Skin epidermis (tissue), 12 donors: ENCODE data around the gene CDA.
"Not testable (repeated sequence)": the region's sequence is repeated elsewhere in the genome, so short reads cannot be mapped to it uniquely, and the experiment has no call there.

Experiments used
- H3K27ac ChIP-seq, 21 experiments: fragments of 200-600 bp; sonication (generic) in 11 of 21; one replicate each; pipeline ENCODE4 v1.5.0; 2020; ENCODE audit warnings: mild to moderate bottlenecking in 3 of 21, inconsistent platforms in 2 of 21, moderate library complexity in 2 of 21
- H3K4me3 ChIP-seq, 7 experiments: fragments of 200-600 bp; sonication (generic) in 2 of 7; one replicate each; pipeline ENCODE4 v1.5.0; 2020; ENCODE audit warnings: inconsistent platforms in 2 of 7, mild to moderate bottlenecking in 2 of 7, moderate library complexity in 1 of 7

CDA gene

DNA sequence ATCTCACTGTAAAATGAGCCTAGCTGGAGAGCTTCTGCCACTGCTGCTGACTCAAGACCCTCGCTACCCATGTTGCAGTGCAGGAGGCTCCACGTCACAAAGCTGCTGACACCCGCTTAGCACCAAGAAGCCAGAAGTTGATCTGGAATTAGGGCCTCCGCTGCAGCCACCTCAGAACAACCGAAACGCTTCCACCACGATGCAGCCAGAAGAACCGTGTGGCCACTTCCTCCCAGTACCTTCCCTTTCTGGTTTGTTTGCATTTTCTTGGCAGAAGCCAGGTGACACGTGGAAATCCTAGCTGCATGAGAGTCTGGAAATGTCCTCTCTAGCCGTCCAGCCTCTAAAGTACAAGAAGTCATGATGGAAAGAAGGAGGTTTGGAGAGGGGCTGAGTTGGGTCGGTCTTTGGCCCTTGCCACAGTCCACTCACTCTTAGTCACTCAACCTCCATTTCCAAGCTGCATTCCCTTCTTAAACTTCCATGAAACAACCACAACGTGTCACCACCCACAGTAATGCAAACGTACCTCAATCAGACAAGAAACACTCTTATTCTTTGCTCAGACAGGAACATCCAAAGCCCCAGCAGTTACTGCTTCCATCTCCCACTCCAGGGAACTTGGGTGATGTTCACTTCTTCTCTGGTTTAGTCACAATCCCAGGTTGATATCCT lies 10.0 kb upstream of the CDA start:
- no peak overlapping the region for H3K4me3 ChIP-seq
- no peak overlapping the region for H3K27ac ChIP-seq

GRCh38 chr1:20584890-20585289 lies 4.0 kb upstream of the CDA start:
- no peak overlapping the region for H3K27ac ChIP-seq
- H3K4me3 ChIP-seq = no peak overlapping the region

- Histone ChIP-seq H3K4me3 (no peak overlapping the region), H3K27ac (peak overlapping the region in 1 of 21 experiments; percentile 49)
These were observed 1.8 kb upstream of the CDA start for GRCh38 chr1:20586953-20587660.

- no peak overlapping the region for H3K27ac ChIP-seq
- H3K4me3 ChIP-seq = no peak overlapping the region
These were observed 1.2 kb upstream of the CDA start for GRCh38 chr1:20587661-20588053.

DNA sequence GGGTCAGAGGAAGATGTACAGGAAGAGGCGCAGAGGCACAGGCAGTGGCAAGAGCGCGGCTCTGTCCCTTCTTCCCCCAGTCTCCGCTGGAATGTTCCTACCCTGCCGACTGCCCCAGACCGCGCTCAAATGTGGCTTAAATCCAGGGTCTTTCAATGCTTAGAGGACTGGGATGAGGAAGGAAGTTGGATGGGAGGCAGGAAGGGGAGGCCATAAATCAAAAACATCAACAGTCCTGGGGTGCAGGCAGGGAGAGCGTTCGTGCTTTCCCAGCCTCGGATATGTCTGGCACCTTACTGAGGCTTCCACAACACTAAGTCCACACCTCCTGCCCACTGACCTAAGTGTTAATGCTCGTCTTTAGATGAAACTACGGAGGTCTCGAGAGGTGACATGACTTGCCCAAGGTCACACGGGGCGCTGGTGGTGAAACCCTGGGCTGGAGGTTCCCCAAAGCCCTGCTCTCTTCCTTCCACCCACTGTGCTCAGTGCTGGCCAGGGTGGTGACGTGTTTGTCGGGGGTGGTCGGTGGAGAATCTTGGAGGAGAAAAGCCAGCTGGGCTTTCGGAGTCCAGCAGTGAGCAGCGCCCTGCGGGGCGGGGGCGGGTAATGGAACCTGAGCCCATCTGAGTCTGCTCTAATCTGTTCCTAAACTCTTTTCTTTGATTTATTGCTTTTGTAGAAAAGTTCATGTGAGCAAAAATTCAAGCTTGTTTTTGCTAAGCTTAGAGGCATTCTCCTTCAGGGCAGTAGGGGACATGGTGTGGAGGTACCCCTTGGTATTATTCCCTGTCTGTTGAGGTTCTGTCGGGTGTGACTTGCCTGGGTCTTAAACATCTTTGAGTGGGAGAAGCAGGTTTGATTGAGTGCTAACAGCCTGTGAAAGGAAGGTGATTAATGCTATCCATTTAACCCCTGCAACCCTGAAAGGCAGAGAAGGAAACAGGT lies 708 bp downstream of the CDA start:
- H3K4me3 ChIP-seq = peak overlapping the region; percentile 4 to 28 (median 21)
- peak overlapping the region in 18 of 21 experiments; percentile 9 to 86 (median 64) for H3K27ac ChIP-seq

GRCh38 chr1:20590306-20590777 lies 1.4 kb downstream of the CDA start:
- H3K4me3 ChIP-seq = peak overlapping the region in 5 of 7 experiments; percentile 15 to 28 (median 22)
- peak overlapping the region in 8 of 21 experiments; percentile 16 to 86 (median 71) for H3K27ac ChIP-seq

GRCh38 chr1:20593756-20594155 lies 4.9 kb downstream of the CDA start:
- Histone ChIP-seq H3K4me3 (no peak overlapping the region), H3K27ac (no peak overlapping the region)

- H3K27ac ChIP-seq = no peak overlapping the region
- no peak overlapping the region for H3K4me3 ChIP-seq
These were observed 5.8 kb downstream of the CDA start for GRCh38 chr1:20594746-20595145.

DNA sequence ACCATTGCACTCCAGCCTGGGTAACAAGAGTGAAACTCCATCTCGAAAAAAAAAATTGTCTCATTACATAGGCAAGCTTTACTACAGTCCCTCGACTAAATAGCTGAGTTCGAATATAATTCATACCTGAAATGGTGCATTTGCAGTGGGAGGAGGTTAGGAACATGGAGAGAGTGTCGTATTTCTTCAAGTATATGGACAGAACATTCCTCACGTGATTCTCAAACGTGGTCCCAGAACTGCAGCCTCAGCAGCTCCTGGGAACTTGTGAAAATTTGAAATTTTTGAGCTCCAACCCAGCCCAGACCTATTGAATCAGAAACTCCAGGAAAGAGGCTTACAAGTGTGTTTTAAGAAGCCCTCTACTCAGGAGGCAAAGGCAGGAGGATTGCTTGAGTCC lies 7.2 kb downstream of the CDA start:
- Histone ChIP-seq H3K27ac (no peak overlapping the region), H3K4me3 (no peak overlapping the region)

DNA sequence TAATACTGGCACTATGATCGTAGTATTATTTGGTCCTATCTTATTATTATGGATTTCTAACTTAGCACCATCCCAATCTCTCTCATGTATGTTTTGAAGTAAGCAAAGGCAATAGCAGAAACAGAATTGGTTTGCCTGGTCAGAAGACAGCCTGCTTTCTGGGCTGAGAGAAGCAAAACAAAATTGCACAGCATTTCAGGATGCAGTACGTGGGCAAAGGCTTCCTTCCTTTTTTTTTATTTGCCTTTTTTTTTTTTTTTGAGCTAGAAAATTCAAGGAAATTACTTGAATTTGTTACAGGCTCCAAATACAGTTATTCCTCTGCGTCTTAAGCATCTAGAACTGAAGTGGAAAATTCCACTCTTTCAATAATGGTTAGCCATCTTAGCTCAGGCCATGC lies 8.8 kb downstream of the CDA start:
- H3K27ac ChIP-seq = peak overlapping the region in 1 of 21 experiments; percentile 50
- no peak overlapping the region for H3K4me3 ChIP-seq

DNA sequence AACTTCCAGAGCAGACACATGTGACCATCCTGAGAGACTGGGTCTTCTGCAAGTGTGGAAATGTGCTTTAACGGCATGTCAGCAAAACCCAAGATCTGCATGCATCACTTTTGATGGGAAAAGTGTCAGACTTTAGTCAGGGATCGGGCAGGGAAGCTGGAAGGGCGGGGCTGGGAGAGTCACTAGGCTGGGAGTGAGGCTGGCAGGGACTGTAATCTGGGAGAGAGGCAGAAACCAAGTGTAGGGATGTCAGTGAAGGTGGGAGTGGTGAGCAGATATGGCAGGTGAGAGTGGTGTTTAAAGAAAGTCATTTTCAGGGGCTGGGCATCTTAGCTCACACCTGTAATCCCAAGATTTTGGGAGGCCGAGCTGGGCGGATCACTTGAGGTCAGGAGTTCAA lies 11.3 kb downstream of the CDA start:
- no peak overlapping the region for H3K27ac ChIP-seq

DNA sequence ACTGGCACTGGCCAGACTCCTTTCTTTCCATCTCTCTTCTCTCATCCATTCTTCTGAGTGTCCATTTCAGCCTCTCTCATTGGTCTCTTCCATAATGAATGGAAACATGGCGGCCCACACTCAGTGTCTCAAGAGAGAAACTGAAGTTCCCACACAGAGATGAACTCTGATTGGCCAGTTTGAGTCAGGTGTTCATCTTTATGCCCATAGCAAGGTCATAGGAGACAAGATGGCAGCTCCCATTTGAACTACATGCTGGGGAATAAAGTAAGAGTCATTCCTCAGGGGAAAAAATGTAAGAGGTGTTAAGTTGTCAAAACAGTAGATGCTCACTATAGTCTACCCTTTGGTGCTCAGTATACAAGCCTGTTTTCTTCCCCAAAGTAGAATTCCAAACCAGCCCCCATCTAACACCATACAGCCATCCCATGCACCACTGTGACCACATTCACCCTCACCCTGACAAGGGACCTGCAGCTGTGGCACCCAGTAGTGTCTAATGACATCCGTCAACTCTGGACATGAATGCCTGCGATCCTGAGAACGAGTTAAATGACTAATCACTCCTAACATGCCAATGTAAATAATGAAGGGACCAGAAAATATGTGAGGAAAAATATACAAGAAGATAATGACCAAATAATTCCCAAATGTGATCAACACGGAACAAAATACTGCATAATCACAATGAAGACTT lies 12.4 kb downstream of the CDA start:
- Histone ChIP-seq H3K4me3 (no peak overlapping the region), H3K27ac (no peak overlapping the region)

More for the DNA sequence above, 11.3 kb downstream of the CDA start:
- H3K4me3 ChIP-seq = no peak overlapping the region

DNA sequence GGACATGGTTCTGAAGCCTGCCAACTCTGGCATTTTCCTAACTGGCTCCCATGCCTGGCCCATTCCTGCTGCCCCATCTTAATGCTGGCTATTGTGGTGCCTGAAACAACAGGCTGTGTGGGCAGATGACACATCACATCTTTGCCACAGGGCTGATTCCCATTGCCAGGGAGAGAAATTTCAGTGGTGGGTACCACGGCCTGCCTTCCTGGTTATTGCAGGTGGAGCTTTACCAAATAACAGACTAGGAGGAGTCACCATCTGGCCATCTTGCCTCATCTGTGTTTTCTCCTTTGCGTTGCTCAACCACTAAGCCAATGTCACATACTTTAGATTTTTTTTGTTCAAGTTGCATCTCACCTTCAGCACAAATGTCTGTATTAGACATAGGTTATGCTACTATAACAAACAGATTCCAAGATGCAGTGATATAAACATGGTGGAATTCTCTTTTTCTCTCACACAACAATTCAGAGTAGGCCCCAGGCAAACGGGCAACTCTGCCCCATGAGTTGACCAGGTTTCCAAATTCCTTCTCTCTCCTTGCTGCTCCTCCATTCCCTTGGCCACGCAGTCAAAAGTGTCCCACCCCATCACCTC lies 14.1 kb downstream of the CDA start:
- Histone ChIP-seq H3K27ac (peak overlapping the region in 4 of 21 experiments; percentile 8 to 69 (median 20)), H3K4me3 (no peak overlapping the region)

DNA sequence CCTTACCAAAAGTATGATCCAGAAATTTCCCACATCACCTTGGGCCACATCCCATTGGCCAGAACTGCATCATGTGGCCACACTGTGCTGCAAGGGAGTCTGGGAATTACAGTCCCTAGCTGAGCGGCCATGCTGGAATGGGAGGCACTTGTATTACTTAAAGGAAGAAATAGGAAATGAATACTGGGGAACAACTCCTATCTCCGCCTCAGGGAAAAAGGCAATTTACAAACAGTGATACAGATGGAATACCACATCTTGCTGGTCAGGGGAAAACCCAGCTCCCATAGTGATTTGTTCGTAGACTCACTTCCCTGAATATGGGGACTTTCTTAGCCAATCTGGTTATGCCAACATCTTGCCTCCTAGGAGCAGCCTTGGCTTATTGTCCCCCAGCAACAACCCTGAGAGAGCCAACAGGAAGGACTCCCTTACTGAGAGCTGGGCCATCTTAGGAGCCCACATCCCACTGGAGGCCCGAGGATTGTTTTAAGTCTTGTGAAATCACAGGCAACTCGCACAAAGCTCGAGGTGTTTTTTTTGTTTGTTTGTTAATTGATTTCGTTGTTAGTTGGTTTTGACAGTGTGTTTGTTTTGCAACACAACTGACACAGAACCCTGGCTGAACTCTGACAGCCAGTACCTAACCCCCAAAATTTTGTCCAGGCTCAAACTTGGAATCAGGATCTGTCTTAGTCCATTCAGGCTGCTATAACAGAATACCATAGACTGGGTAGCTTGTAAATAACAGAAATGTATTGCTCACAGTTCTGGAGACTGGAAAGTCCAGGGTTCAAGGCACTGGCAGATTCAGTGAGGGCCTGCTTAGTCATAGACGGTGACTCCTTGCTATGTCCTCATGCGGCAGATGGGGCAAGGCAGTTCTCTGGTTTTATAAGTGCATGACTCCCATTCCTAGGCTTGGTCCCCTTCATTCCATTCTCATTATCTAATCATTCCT lies 14.9 kb downstream of the CDA start:
- Histone ChIP-seq H3K4me3 (no peak overlapping the region), H3K27ac (peak overlapping the region in 4 of 21 experiments; percentile 5 to 69 (median 21))

GRCh38 chr1:20604678-20605077 lies 15.8 kb downstream of the CDA start:
- no peak overlapping the region for H3K4me3 ChIP-seq
- H3K27ac ChIP-seq = peak overlapping the region in 4 of 21 experiments; percentile 7 to 69 (median 28)

- not testable (repeated sequence) for H3K4me3 ChIP-seq, H3K27ac ChIP-seq
These were observed 18.1 kb downstream of the CDA start for GRCh38 chr1:20606801-20607570.

- no peak overlapping the region for H3K27ac ChIP-seq
- H3K4me3 ChIP-seq = no peak overlapping the region
These were observed 20.6 kb downstream of the CDA start for GRCh38 chr1:20609541-20609940.
